ENCODE data around the gene PSMG4. TPM values are rescaled to one million over a fixed set of nuclear protein-coding genes. Genes with fewer than 3 reads are reported as not detected.
A peak's percentile ranks its signal among the peaks of the same experiment; 100 is the strongest.

Gene PSMG4
- total and polyA plus RNA-seq, 8 donors, result 10.6 to 40.5 (median 17.4) TPM

GRCh38 chr6:3290931-3291211 lies 32.1 kb downstream of the PSMG4 start:
- intact Hi-C loops (cut with DNase I), result no loop called here

GRCh38 chr6:3291346-3291745 lies 32.6 kb downstream of the PSMG4 start:
- no peak overlapping the region for H3K27ac ChIP-seq

More at GRCh38 chr6:3290931-3291211, 32.1 kb downstream of the PSMG4 start:
- no peaks in the 10 kb centered on the region for H3K9me3 ChIP-seq
- FAIRE-seq, result no peak
- 78 to 81% methylated on average over 11 of the region's 11 CpGs for WGBS, 2 donors
- peaks cover 0 to 2% (median 0%) of the 10 kb centered on the region in 3 donors for H3K4me1 ChIP-seq
- no peaks in the 10 kb centered on the region for H3K27me3 ChIP-seq
- TF ChIP-seq CTCF (IDR thresholded peaks at IDR 0.05), result no peak
- DNase-seq, result peak in 1 of 6 donors; percentile 21
- no peaks in the 10 kb centered on the region for H3K36me3 ChIP-seq
- H3K4me3 ChIP-seq, result no peak overlapping the region
- no peak overlapping the region for H3K27ac ChIP-seq
- no peak for ATAC-seq

GRCh38 chr6:3291987-3292386 lies 33.2 kb downstream of the PSMG4 start:
- no peak for TF ChIP-seq CTCF (IDR thresholded peaks at IDR 0.05)
- H3K4me3 ChIP-seq, result no peak overlapping the region
- FAIRE-seq (no peak), DNase-seq (no peak), ATAC-seq (no peak)
- H3K9me3 ChIP-seq, result no peaks in the 10 kb centered on the region
- intact Hi-C loops (cut with DNase I), result no loop called here
- H3K36me3 ChIP-seq, result no peaks in the 10 kb centered on the region
- peaks cover 0 to 4% (median 0%) of the 10 kb centered on the region in 3 donors for H3K4me1 ChIP-seq
- H3K27ac ChIP-seq, result no peak overlapping the region
- 91 to 94% methylated on average over 7 of the region's 7 CpGs for WGBS, 2 donors
- H3K27me3 ChIP-seq, result no peaks in the 10 kb centered on the region

More at GRCh38 chr6:3291346-3291745, 32.6 kb downstream of the PSMG4 start:
- DNase-seq (no peak), ATAC-seq (no peak), FAIRE-seq (no peak)
- intact Hi-C loops (cut with DNase I), result no loop called here
- H3K4me3 ChIP-seq, result no peak overlapping the region
- WGBS, 2 donors, result 91 to 93% methylated on average over 4 of the region's 4 CpGs
- no peaks in the 10 kb centered on the region for H3K9me3 ChIP-seq
- no peak for TF ChIP-seq CTCF (IDR thresholded peaks at IDR 0.05)
- H3K4me1 ChIP-seq, result peaks cover 0 to 4% (median 0%) of the 10 kb centered on the region in 3 donors
- H3K27me3 ChIP-seq, result no peaks in the 10 kb centered on the region
- no peaks in the 10 kb centered on the region for H3K36me3 ChIP-seq

DNA sequence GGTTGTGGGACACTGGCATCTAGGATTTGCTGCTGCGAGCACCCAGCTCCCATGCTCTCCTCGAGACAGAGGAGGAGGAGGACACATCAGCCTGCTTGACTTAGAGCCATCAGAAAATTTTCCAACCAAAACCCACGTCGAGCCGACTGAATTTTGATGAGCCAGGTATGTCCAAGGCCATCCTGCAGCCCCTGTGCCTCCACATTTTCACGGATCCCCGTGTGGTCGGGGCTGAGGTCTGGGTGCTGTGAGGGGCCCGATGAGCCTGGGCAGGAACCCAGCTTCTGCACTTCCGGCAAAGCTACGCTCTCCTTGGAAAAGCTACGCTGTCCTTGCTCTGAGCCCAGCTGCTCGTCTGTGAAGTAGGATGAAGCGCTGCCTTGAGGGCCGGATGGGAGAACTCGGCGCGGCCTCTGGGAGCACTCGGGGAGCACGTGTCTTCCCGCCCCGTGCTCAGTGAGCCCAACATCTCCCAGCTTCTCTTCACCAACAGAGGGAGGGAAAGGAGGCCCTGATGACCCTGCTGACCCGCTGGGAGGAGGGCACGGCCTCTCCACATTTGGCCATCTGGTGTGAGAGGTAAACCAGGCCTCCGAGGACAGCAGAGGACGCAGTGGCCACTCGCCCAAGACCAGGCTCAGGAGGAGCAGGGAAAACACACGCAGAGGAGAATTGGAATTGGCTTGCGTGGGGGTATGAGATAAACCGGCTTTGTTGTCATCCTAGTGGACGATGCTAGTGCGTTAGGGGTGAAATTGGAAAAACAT lies 33.9 kb downstream of the PSMG4 start:
- WGBS, 2 donors, result 90% methylated on average over 32 of the region's 32 CpGs
- intact Hi-C loops (cut with DNase I), result no loop called here
- FAIRE-seq (no peak), ATAC-seq (no peak), DNase-seq (peak in 1 of 6 donors; percentile 47)
- H3K9me3 ChIP-seq, result no peaks in the 10 kb centered on the region
- no peak for TF ChIP-seq CTCF (IDR thresholded peaks at IDR 0.05)
- H3K36me3 ChIP-seq, result no peaks in the 10 kb centered on the region
- peaks cover 0 to 4% (median under 1%) of the 10 kb centered on the region in 3 donors for H3K4me1 ChIP-seq
- no peak overlapping the region for H3K4me3 ChIP-seq
- no peak overlapping the region for H3K27ac ChIP-seq
- no peaks in the 10 kb centered on the region for H3K27me3 ChIP-seq

All from pancreas (tissue), 10 donors.